Peyer's patch (tissue), 4 donors: ENCODE data around the gene LRP6.

Experiments used
- CTCF ChIP-seq, 6 experiments: fragments of 450-650 bp in 4 of 6; fragments of 200-600 bp in 2 of 6; sonication (generic) in 1 of 6; IDR thresholded peaks; one replicate each; pipeline ENCODE4 v1.5.1; 2017 to 2019; ENCODE audit warnings: antibody characterized with exemption in 6 of 6, mild to moderate bottlenecking in 3 of 6, moderate library complexity in 1 of 6
- POLR2A ChIP-seq, 2 donors: fragments of 450-650 bp; IDR thresholded peaks; one replicate each; pipeline ENCODE4 v1.5.1; 2017; ENCODE audit warnings: antibody characterized with exemption in 2 of 2, mild to moderate bottlenecking in 2 of 2, moderate library complexity in 2 of 2

GRCh38 chr12:12209043-12209442 is 57.8 kb downstream of the LRP6 start:
- TF ChIP-seq CTCF (IDR thresholded peaks at IDR 0.05) (no peak), POLR2A (IDR thresholded peaks at IDR 0.05) (no peak)
